Left ventricle myocardium superior (tissue), 1 donor: ENCODE data around the gene GSC. TPM values are rescaled to one million over a fixed set of nuclear protein-coding genes. Genes with fewer than 3 reads are reported as not detected.
"Not testable (repeated sequence)": the region's sequence is repeated elsewhere in the genome, so short reads cannot be mapped to it uniquely, and the experiment has no call there.

Experiments
- ATAC-seq: fragments of 200-7000 bp; cut with Tn5 transposase; one replicate; pipeline ENCODE4 v1.9.1; 2020; ENCODE audit warnings: mild to moderate bottlenecking, moderate library complexity
- DNase-seq: peaks from one replicate; pipeline ENCODE4 v3.0.0-alpha.2; 2020
- intact Hi-C: fragments of 100-400 bp; cut with micrococcal nuclease; formaldehyde crosslinking; loops from one replicate; pipeline ENCODE4 v1.11.0; 2022
- total RNA-seq: library from RNA; stranded (reverse); fragmentation: NEBNext Ultra II Directional; extraction: Animal tissue kit (Norgen Biotek cat#: 25700); gene quantifications from one replicate; pipeline ENCODE4 v1.2.1, GENCODE V29; 2021
- donor health status: DM: no; HTN: yes; CAD: no; lungs with severe emphysema.

The GSC gene
- total RNA-seq, 1 donor from 2014 or later = 0.20 TPM

GRCh38 chr14:94750371-94750770, 19.5 kb downstream of the GSC start:
- intact Hi-C loops = no loop called here

GRCh38 chr14:94748667-94749347, 21.1 kb downstream of the GSC start:
- intact Hi-C loops = no loop called here

More at GRCh38 chr14:94750371-94750770, 19.5 kb downstream of the GSC start:
- ATAC-seq = no peak
- no peak for DNase-seq

GRCh38 chr14:94747739-94748138, 22.2 kb downstream of the GSC start:
- intact Hi-C loops = no loop called here
- no peak for DNase-seq
- no peak for ATAC-seq

More at GRCh38 chr14:94748667-94749347, 21.1 kb downstream of the GSC start:
- peak; percentile 39 for DNase-seq
- no peak for ATAC-seq

- ATAC-seq, intact Hi-C loops, DNase-seq: not testable (repeated sequence)
Observed at GRCh38 chr14:94747153-94747552, 22.8 kb downstream of the GSC start.

- DNase-seq = no peak
- intact Hi-C loops = no loop called here
- ATAC-seq = no peak
Observed at GRCh38 chr14:94746131-94746530, 23.8 kb downstream of the GSC start.

GRCh38 chr14:94738751-94739150, 31.2 kb downstream of the GSC start:
- DNase-seq (no peak), ATAC-seq (no peak)
- intact Hi-C loops = no loop called here

- DNase-seq (no peak), ATAC-seq (no peak)
- intact Hi-C loops = no loop called here
Observed at GRCh38 chr14:94738097-94738496, 31.8 kb downstream of the GSC start.

GRCh38 chr14:94728950-94729349, 41.0 kb downstream of the GSC start:
- ATAC-seq (no peak), DNase-seq (no peak)
- intact Hi-C loops = no loop called here

GRCh38 chr14:94728440-94728839, 41.5 kb downstream of the GSC start:
- intact Hi-C loops, ATAC-seq, DNase-seq: not testable (repeated sequence)

GRCh38 chr14:94726649-94727048, 43.3 kb downstream of the GSC start:
- ATAC-seq, DNase-seq, intact Hi-C loops: not testable (repeated sequence)

- DNase-seq (no peak), ATAC-seq (no peak)
- intact Hi-C loops = no loop called here
Observed at GRCh38 chr14:94724993-94725392, 44.9 kb downstream of the GSC start.

- ATAC-seq (no peak), DNase-seq (no peak)
- intact Hi-C loops = no loop called here
Observed at GRCh38 chr14:94722397-94722796, 47.5 kb downstream of the GSC start.

Other genes starting within 250 kb of the GSC start
- not detected for gene SERPINA4, start 208.7 kb downstream of the GSC start, total RNA-seq
- 4.0 TPM for gene SERPINA5, start 188.7 kb downstream of the GSC start, total RNA-seq
- 63.5 TPM for gene SERPINA3, start 157.7 kb downstream of the GSC start, total RNA-seq